ENCODE data around the gene RIC8A.

RIC8A gene

GRCh38 chr11:204587-205109, 2.9 kb upstream of the RIC8A start:
- DNase-seq, result no peak

GRCh38 chr11:205221-206001, 2.1 kb upstream of the RIC8A start:
- no peak for DNase-seq

DNA sequence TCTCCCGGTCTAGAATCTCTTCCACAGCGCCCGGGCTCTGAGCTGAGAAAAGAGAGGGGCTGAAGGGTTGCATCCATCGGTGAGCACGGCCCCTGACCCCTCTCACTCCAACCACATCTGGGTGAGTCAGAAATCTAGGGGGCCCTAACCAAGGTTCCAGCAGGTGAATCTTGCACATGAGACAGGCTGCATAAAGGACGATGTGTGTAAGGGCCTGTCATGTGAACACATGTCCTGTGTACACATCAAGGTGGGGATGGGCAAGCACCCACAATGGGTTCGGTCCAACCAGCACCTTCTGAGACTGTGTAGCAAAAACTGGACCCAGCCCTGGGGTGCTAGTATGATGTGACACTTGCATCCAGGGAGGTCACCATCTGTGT, 1.5 kb upstream of the RIC8A start:
- DNase-seq, result no peak

DNA sequence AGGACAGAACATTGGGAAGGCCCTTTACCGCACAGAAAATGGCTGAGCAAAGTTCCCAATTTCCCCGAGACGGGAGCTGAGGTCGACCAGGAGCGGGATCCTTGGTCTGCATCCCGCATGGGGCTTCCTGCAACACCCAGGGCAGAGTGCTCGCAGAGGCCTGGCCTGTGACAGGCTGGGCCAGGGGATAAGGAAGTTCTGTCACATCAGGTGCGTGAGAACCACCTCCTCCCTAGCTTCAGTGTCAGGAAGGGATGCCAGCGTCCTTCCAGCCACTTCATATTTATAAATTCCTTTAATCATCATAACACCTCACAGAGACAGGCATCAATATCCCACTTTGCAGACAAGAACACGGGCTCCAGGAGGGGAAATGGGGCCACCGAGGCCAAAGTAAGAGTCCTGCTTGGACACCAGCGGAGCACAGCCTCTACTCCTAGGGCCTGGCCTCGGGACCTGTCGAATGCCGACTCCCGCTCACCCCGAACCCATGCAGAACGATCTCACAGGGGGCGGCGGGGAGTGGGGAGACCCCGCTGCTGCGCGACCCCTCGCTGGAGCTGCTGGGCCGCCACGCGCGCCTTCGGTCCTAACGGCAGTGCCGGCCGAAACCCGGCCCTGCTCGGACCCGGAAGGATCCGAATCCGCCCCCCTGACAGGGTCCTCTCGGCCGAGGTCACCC, 841 bp upstream of the RIC8A start:
- no peak for DNase-seq

- no peak for DNase-seq
Measured at GRCh38 chr11:207863-208180, 314 bp downstream of the RIC8A start.

DNA sequence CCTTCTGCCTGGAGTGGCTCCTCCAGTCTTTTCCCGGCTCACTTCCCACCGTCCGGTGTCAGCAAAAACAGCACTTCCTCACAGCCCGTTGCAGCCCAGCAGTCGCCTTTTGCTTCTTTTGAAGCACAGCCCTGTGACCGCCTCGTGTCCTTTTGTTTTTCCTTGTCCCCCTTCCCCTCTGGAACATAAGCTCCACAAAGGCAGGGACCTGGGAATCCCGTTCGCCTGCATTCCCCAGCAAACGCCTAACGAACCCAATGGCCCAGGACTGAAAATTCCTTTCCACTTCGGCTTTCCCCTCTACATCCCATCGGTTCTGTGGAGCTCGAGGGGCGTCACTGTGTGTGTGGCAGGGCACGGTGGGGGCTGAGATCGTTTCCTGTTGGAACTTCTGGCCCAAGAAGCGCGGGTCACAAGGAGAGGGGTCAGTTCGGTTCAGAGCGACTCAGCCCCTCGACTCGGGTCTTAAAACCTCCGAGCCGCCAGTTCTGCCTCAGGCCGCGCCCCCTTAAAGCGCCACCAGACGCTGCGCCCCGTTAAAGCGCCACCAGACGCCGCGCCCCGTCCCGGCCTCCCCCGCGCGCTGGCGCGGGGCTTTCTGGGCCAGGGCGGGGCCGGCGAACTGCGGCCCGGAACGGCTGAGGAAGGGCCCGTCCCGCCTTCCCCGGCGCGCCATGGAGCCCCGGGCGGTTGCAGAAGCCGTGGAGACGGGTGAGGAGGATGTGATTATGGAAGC, 841 bp downstream of the RIC8A start:
- peak; percentile 28 to 68 for DNase-seq

DNA sequence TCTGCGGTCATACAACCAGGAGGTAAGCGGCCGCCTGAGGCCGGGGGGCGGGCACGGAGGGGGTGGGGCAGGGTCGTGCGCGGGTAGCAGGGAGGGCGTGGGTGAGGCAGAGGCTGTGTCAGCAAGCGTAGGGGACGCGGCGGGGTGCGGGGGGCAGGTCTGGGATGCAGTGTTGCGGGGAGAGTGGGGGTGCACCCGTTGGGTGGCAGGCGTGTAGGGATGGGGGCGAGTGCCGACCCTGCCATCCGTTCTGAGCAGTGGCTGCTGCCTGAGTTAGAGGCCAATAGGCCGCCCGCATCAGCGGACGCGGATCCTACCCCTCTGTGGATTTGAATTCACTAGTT, 1.4 kb downstream of the RIC8A start:
- no peak for DNase-seq

GRCh38 chr11:209275-210121, 2.0 kb downstream of the RIC8A start:
- DNase-seq, result no peak

GRCh38 chr11:210122-210802, 2.8 kb downstream of the RIC8A start:
- DNase-seq, result no peak

- no peak for DNase-seq
Measured at GRCh38 chr11:210803-211180, 3.3 kb downstream of the RIC8A start.

DNA sequence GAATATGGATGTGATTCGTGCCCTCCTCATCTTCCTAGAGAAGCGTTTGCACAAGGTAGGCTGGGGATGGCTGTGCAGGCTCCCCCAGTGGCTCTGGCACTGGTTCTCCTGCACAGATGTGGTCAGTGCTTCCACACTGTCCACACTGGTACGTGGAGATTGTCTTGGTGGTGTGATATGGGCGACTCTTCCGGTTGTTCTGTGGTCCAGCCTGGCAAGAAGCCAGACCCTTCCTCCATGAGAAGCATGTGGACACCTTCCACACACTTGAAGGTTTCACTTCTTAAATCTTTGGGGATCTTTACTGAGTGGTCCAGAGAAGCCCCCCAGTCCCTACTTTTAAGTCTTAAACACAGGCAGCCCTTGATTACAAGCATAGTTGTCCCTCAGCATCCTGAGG, 3.8 kb downstream of the RIC8A start:
- DNase-seq, result no peak

DNA sequence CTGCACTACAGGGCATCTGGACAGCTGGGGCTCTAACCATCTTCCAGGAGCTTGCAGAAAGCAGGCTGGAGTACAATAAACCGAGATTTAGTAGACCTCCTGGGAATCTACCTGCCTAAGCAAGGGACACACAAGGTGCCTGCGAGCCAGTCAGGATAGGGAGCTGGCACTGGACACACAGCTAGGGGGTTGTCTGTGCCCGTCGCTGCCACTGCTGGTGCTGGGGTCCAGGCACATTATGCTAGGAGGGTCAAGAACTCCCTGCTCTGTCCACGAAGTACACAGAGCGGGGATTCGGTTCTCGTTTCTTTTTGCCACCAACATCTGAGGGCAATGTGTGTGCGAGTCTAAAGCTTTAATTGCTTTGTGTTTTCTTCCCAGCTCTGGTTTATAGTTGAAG, 4.2 kb downstream of the RIC8A start:
- DNase-seq, result no peak

DNA sequence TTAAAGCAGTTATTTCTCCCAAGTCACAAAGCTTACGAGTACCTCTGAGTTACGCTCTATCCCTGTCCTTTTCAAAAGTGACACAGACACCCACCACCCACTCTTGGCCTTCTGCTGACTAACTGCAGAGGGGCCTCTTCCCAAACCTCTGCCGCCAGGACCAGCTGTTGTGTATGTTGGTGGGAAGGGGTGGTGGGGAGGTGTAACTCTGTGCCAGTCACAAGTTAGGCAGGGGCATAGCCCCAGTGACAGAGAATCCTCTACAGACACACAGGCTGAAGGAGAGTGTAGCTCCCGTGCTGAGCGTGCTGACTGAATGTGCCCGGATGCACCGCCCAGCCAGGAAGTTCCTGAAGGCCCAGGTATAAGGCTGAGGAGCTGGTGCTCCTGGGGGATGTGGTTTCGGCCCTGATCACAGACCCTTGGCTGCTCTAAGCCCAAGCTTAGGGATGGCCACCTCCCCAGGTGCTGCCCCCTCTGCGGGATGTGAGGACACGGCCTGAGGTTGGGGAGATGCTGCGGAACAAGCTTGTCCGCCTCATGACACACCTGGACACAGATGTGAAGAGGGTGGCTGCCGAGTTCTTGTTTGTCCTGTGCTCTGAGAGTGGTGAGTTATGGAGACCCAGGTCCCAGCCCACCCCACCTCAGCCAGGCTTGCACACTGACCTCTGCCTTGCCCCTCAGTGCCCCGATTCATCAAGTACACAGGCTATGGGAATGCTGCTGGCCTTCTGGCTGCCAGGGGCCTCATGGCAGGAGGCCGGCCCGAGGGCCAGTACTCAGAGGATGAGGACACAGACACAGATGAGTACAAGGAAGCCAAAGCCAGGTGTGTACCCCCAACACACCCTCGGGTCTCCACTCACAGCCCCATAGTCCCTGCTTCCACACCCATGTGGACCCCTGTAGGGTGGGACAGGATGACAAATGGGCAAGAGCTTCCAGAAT, 4.9 kb downstream of the RIC8A start:
- no peak for DNase-seq

DNA sequence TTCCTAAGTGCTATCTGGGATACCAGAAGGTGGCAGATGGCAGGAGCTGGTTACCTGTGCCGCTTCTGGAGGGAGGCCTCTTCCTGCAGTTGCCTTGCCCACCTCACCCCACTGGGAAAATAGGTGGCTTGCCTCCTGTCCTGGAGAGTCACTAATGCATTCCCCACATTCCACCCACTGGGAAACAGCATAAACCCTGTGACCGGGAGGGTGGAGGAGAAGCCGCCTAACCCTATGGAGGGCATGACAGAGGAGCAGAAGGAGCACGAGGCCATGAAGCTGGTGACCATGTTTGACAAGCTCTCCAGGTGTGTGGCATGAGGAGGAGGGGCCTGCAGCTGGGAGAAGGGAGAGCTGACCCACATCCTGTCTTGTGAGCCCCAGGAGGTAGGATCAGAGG, 5.6 kb downstream of the RIC8A start:
- no peak for DNase-seq

GRCh38 chr11:214083-214482, 6.6 kb downstream of the RIC8A start:
- no peak for DNase-seq

DNA sequence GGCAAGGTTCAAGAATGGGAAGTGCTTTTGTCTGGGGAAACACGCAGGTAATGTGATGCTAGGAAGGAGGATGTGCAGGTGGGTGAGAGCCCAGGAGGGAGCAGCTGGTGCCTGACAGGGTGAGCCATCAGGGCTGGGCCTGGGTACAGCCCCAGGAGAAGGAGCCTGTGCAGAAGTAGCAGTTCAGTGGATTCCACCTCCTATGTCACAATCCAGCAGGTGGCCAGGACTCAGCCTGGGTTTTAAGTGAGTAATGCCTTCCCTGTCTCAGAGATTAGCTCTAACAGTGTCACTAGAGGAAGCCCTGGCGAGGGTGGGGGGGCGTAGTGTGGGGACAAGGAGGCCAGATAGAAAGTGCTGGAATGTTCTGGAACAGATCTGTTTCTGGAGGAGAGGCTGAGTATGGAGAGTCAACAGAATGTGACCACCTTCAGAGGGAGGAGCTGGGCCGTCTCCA, 8.1 kb downstream of the RIC8A start:
- no peak for DNase-seq

- no peak for DNase-seq
Measured at GRCh38 chr11:216081-216974, 8.8 kb downstream of the RIC8A start.

DNA sequence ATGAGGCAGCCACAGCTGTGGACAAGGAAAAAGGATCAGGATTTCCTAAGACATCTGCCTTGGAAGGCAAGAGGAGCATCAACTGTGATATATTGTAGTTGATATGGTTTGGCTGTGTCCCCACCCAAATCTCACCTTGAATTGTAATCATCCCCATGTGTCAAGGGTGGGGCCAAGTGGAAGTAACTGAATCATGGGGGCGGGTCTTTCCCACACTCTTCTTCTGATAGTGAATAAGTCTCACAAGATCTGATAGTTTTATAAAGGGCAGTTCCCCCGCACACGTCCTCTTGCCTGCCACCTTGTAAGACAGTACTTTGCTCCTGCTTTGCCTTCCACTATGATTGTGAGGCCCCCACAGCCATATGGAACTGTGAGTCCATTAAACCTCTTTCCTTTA, 10.2 kb downstream of the RIC8A start:
- DNase-seq, result no peak

GRCh38 chr11:218815-219593, 11.5 kb downstream of the RIC8A start:
- DNase-seq, result no peak
